ENCODE measurements around the gene BBIP1. TPM values are rescaled to one million over a fixed set of nuclear protein-coding genes. Genes with fewer than 3 reads are reported as not detected.

The BBIP1 gene, protein sequence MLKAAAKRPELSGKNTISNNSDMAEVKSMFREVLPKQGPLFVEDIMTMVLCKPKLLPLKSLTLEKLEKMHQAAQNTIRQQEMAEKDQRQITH
- 10 to 100 TPM; 36.4 to 43.9 TPM for total RNA-seq

DNA sequence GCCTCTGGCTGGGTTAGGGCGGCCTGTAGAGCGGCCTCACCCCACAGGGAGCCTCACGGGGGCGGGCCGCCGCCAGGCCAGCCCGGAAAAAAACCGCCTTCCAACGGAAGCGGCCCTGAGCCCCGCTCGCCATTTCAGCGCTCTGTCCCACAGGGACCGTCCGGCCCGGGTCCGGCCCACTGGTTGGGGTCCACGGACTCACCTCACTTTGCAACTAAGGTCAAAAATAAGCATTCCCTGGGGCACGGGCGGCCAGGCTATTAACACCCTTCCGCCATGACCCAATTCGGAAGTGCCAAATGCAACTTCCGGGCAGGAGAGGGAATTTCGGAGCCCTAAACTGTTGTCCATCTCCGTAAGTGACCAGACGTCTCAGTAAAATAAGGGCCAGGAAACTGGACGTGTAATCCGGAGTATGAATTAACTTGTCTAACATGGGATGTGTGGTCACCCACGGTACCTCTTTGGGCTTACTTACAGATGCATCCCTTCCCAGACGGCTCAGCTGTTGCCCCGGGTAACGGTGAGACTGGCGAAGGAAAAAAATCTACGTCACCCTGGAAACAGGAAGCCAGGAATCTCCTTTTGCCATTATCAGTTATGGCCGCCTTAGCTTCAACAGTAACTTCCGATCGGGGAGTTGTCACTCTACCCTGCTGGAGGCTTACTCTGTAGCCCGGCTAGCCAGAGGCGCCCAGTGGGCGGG lies at the start of gene BBIP1:
TSS of gene BBIP1 (minus strand) at position 538 of the 706 bp plus-strand sequence. CDS start 1,023 bp downstream, outside the sequence.
- H3K36me3 Mint-ChIP-seq = peaks cover 9% of the 10 kb centered on the region
- peaks cover 39% of the 10 kb centered on the region for H3K4me1 Mint-ChIP-seq (ENCODE audit: low read depth)
- H3K9me3 Mint-ChIP-seq = no peaks in the 10 kb centered on the region
- POLR2A ChIA-PET = interaction anchor here (0.6 to 2.2 kb wide), 19 partner anchors 10 to 175 kb away, joined by 3 to 11 read pairs (median 4); partner anchors contain the start of gene PDCD4
- no peaks in the 10 kb centered on the region for H3K27me3 Mint-ChIP-seq
- CTCF ChIA-PET = interaction anchor here (0.9 to 3.1 kb wide), 4 partner anchors 16 to 172 kb away, joined by 3 to 22 read pairs (median 8); no protein-coding TSS in a partner anchor
- peak within 1 kb of the TSS; percentile 99 for H3K27ac Mint-ChIP-seq
- no peak for DNase-seq
- H3K4me3 Mint-ChIP-seq = peak within 1 kb of the TSS; percentile 92
- intact Hi-C loops (cut with micrococcal nuclease) = loop anchor here (1.0 to 10.0 kb wide), 9 partner anchors 15 to 708 kb away; partner anchors contain the start of genes DUSP5, PDCD4 and SMC3

DNA sequence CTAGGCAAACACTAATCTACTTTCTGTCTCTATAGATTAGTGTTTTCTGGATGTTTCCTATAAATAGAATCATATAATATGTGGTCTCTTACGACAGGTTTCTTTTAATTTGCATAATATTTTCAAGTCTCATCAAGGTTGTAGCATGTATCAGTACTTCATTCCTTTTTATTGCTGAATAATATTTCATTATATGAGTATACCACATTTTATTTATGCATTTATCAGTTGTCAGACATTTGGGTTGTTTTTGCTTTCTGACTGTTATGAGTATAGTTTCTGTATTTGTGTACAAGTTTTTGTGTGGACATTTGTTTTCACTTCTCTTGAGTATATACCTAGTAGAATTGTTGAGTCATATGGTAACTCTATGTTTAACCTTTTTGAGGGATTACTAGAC lies 48.7 kb upstream of the BBIP1 start:
- CTCF ChIA-PET = interaction anchor here (0.9 kb wide), 1 partner anchor 11 kb away, joined by 3 read pairs; no protein-coding TSS in a partner anchor
- Mint-ChIP-seq H3K27me3 (no peaks in the 10 kb centered on the region), H3K9me3 (no peaks in the 10 kb centered on the region), H3K4me1 (ENCODE audit: low read depth) (peaks cover 59% of the 10 kb centered on the region), H3K36me3 (peaks cover 8% of the 10 kb centered on the region), H3K27ac (no peak overlapping the region), H3K4me3 (no peak overlapping the region)
- POLR2A ChIA-PET = no interaction called here
- no peak for DNase-seq
- intact Hi-C loops (cut with micrococcal nuclease) = no loop called here

DNA sequence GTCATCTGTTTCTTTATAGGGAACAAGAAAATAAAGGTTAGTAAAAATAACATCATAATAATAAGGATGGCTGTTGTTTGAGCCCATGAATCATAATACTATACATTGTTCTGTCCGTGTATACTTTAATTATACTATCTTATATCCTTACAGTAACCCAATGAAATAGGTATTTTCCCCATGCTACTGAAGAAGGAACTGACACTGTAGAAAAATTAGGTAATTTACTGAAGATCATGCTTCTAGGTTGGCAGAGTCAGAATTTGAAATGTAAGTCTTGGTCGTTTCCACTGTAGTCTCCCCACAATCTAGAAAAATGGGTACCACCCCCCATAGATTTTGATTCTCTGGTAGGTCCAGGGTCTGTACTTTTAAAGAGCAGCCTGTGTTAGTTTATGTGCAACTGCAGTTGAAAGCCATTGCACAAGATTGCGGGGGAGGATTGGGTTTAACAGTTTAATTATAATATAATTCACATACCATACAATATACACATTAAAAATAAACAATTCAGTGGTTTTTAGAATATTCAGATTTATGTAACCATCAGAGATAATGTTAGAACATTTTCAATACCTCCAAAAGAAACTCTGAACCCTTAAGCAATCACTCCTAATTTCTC lies 48.1 kb upstream of the BBIP1 start:
- Mint-ChIP-seq H3K27ac (no peak overlapping the region), H3K27me3 (no peaks in the 10 kb centered on the region), H3K9me3 (no peaks in the 10 kb centered on the region), H3K4me3 (no peak overlapping the region), H3K4me1 (ENCODE audit: low read depth) (peaks cover 61% of the 10 kb centered on the region), H3K36me3 (peaks cover 8% of the 10 kb centered on the region)
- ChIA-PET POLR2A (no interaction called here), CTCF (no interaction called here)
- intact Hi-C loops (cut with micrococcal nuclease) = no loop called here
- DNase-seq = no peak

DNA sequence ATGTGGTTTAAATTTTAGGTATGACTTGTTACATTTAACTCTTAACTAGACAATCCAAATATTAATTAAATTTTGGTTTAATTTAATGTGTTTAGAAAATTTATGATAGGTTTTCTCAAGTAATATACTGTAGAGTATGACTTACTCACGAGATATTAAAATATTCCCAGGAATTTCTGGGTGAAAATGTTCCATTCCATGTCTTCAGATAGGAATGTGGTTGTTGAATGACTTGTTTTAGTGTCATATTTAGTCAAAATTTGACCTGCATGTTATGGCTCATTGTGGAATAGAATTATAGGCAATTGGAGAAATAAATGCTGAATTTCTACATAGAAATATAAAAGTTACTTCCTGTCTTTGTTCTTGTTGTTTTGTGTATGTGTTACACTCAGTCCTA lies 47.2 kb upstream of the BBIP1 start:
- Mint-ChIP-seq H3K36me3 (peaks cover 6% of the 10 kb centered on the region), H3K4me1 (ENCODE audit: low read depth) (peaks cover 57% of the 10 kb centered on the region), H3K4me3 (no peak overlapping the region), H3K27me3 (no peaks in the 10 kb centered on the region), H3K27ac (no peak overlapping the region), H3K9me3 (no peaks in the 10 kb centered on the region)
- DNase-seq = no peak
- ChIA-PET POLR2A (no interaction called here), CTCF (no interaction called here)
- intact Hi-C loops (cut with micrococcal nuclease) = no loop called here

DNA sequence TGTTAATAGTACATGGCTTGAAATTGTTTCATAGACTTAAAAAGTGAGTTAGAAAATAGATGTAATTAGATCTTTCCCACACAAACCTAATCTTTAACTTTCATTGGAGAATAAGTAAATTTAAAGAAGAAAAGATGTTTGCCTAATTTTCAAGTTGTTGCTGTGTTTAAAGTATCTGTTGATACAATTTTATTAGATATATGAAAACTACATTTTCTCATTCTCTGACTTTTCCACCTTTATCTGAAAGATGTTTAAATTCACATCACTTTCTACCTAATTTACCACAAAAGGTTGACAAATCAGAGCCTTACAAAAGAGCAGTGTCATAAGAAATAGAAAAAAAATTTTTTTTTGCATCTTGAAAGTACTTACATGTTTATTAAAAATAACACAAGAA lies 46.2 kb upstream of the BBIP1 start:
- Mint-ChIP-seq H3K27me3 (no peaks in the 10 kb centered on the region), H3K4me1 (ENCODE audit: low read depth) (peaks cover 48% of the 10 kb centered on the region), H3K36me3 (peaks cover 2% of the 10 kb centered on the region), H3K9me3 (no peaks in the 10 kb centered on the region), H3K4me3 (no peak overlapping the region), H3K27ac (no peak overlapping the region)
- ChIA-PET POLR2A (no interaction called here), CTCF (no interaction called here)
- intact Hi-C loops (cut with micrococcal nuclease) = no loop called here
- DNase-seq = no peak

DNA sequence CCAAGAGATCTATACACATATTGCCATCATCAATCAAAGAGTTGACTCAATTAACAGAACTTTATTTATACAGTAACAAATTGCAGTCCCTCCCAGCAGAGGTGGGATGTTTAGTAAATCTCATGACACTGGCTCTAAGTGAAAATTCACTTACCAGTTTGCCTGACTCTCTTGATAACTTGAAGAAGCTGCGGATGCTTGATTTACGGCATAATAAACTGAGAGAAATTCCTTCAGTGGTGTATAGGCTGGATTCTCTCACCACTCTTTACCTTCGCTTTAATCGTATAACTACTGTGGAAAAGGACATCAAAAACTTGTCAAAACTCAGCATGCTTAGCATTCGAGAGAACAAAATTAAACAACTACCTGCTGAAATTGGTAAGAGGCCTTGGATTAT lies 45.7 kb upstream of the BBIP1 start:
- Mint-ChIP-seq H3K9me3 (no peaks in the 10 kb centered on the region), H3K27me3 (no peaks in the 10 kb centered on the region), H3K4me1 (ENCODE audit: low read depth) (peaks cover 44% of the 10 kb centered on the region), H3K27ac (no peak overlapping the region), H3K36me3 (peaks cover 2% of the 10 kb centered on the region), H3K4me3 (no peak overlapping the region)
- no peak for DNase-seq
- POLR2A ChIA-PET = no interaction called here
- CTCF ChIA-PET = no interaction called here
- intact Hi-C loops (cut with micrococcal nuclease) = no loop called here

DNA sequence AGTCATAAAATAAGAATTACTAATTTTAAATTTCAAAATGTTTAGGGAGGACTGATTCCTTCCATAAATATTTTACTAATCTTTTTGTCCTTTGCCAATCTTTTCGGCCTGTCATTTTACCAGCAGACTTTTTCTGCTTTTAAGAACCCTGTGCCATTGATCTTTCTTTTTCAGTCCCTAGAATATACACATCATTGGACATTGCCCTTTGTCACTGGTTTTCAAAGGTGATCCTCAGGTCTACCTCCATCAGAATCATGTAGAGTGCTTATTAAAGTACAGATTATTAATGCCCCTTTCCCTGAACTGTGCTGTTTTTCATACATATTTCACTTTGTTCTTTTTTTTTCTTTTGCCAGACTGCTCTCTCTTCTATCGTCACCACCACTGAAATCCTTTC lies 44.2 kb upstream of the BBIP1 start:
- H3K4me3 Mint-ChIP-seq = no peak overlapping the region
- POLR2A ChIA-PET = no interaction called here
- CTCF ChIA-PET = interaction anchor here (1.1 kb wide), 1 partner anchor 14 kb away, joined by 3 read pairs; no protein-coding TSS in a partner anchor
- intact Hi-C loops (cut with micrococcal nuclease) = no loop called here
- H3K4me1 Mint-ChIP-seq (ENCODE audit: low read depth) = peaks cover 47% of the 10 kb centered on the region
- H3K27ac Mint-ChIP-seq = no peak overlapping the region
- H3K36me3 Mint-ChIP-seq = peaks cover 2% of the 10 kb centered on the region
- DNase-seq = no peak
- H3K9me3 Mint-ChIP-seq = no peaks in the 10 kb centered on the region
- no peaks in the 10 kb centered on the region for H3K27me3 Mint-ChIP-seq

DNA sequence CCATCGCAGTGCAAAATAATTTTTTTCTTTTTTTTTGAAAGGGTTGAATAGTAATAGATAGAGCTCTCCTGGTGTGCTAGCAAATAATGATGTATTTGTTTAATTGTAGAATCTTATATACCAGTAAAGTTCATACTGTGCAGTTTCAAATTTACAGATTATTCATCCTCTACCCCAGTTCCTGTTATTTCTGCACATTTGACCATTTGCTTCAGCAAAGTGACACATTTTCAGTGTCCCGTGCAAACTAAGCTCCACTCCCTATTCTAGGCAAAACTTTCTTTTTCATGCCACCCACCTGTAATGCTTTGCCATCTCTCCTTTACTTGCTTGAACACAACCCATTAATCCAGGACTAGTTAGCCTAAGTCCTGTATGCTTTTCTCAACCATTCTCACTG lies 43.5 kb upstream of the BBIP1 start:
- Mint-ChIP-seq H3K4me3 (no peak overlapping the region), H3K36me3 (no peaks in the 10 kb centered on the region), H3K9me3 (no peaks in the 10 kb centered on the region), H3K4me1 (ENCODE audit: low read depth) (peaks cover 46% of the 10 kb centered on the region), H3K27ac (no peak overlapping the region), H3K27me3 (no peaks in the 10 kb centered on the region)
- ChIA-PET CTCF (interaction anchor here (1.5 kb wide), 1 partner anchor 33 kb away, joined by 4 read pairs; no protein-coding TSS in a partner anchor), POLR2A (no interaction called here)
- intact Hi-C loops (cut with micrococcal nuclease) = no loop called here
- DNase-seq = no peak

DNA sequence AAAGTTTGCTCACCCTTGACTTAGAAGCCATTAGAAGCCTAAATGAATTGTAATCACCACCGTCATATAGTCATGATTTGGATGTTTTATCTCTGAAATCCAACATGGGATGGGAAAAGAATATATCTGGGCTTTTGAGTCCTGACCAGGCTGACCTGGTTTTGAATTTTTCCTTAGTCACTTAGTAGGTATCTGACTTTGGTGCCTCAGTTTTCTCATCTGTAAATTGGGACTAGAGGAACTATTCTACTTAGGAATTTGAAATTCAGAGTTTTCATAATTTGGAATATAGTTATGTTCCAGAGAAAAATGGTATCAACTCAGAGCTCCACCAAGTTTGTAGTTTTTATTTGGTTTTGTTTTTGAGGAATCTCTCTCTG lies 41.3 kb upstream of the BBIP1 start:
- CTCF ChIA-PET = interaction anchor here (0.7 kb wide), 1 partner anchor 212 kb away, joined by 3 read pairs; no protein-coding TSS in a partner anchor
- H3K27ac Mint-ChIP-seq = no peak overlapping the region
- H3K4me1 Mint-ChIP-seq (ENCODE audit: low read depth) = peaks cover 40% of the 10 kb centered on the region
- H3K27me3 Mint-ChIP-seq = no peaks in the 10 kb centered on the region
- no peaks in the 10 kb centered on the region for H3K9me3 Mint-ChIP-seq
- intact Hi-C loops (cut with micrococcal nuclease) = no loop called here
- DNase-seq = no peak
- H3K4me3 Mint-ChIP-seq = no peak overlapping the region
- POLR2A ChIA-PET = no interaction called here
- H3K36me3 Mint-ChIP-seq = no peaks in the 10 kb centered on the region

DNA sequence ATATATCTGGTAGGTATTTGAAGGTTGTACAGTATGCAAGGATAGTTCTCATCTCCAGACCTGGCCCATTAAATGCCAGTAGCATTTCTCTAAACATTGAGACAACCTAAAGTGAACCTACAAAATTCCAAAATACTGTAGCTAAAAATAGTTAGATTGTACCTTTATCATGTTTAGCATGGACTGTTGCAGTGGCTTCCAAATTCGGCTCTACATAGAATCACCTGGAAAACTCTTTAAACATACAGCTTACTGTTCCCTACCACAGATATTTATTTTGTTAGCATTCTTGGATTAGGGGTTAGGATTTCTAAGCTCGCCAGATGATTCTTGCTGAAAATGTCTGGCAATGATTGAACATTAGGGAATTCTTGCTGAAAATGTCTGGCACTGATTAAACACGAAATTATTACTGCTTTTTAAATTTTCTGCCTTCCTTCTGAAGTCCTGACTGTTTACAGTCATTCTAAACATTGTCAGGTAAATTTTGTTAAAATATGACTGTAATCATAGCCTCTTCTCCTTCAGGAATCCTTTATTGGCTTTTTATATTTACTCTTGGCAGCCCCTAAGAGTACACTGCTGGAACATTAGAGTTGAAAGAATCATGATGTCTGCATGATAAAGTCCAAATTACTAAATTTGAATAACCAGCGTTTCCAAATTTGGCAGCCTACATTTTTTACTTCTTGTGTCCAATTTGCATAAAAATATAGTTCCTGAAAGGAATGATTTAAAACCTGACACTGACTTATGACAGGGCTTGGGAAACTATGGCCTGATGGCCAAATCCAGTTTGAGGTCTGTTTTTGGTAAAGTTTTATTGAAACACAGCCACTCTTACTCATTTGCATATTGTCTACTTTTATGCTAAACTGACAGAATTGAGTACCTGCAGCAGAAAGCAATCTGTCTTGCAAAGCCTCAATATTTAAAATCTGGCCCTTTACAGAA lies 40.7 kb upstream of the BBIP1 start:
- no peak overlapping the region for H3K4me3 Mint-ChIP-seq
- H3K9me3 Mint-ChIP-seq = no peaks in the 10 kb centered on the region
- ChIA-PET CTCF (interaction anchor here (0.7 kb wide), 1 partner anchor 211 kb away, joined by 3 read pairs; no protein-coding TSS in a partner anchor), POLR2A (no interaction called here)
- peaks cover 1% of the 10 kb centered on the region for H3K36me3 Mint-ChIP-seq
- H3K27ac Mint-ChIP-seq = no peak overlapping the region
- intact Hi-C loops (cut with micrococcal nuclease) = no loop called here
- no peaks in the 10 kb centered on the region for H3K27me3 Mint-ChIP-seq
- peaks cover 41% of the 10 kb centered on the region for H3K4me1 Mint-ChIP-seq (ENCODE audit: low read depth)
- no peak for DNase-seq

DNA sequence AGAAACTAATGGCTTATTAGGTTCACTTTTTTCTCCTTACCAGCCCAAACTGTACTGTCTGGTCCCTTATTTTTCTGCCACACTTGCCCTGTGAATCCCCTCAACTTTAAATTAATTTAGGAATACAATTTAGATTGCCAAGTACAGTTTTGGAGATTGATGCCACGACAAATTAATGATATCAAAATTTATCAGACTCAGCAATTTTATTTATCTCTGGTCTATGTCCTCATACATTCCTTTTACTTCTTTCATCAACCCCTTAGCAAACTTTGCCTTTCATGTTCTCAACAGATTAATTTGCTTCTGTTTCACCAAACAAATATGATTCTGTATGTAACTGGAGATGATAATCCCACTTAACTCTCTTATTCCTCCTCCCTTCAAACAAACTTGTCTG lies 38.6 kb upstream of the BBIP1 start:
- no peaks in the 10 kb centered on the region for H3K27me3 Mint-ChIP-seq
- H3K4me3 Mint-ChIP-seq = no peak overlapping the region
- peaks cover 3% of the 10 kb centered on the region for H3K36me3 Mint-ChIP-seq
- no peak for DNase-seq
- peaks cover 32% of the 10 kb centered on the region for H3K4me1 Mint-ChIP-seq (ENCODE audit: low read depth)
- ChIA-PET CTCF (interaction anchor here (1.5 kb wide), 1 partner anchor 11 kb away, joined by 3 read pairs; no protein-coding TSS in a partner anchor), POLR2A (no interaction called here)
- H3K27ac Mint-ChIP-seq = no peak overlapping the region
- peaks cover 2% of the 10 kb centered on the region for H3K9me3 Mint-ChIP-seq
- intact Hi-C loops (cut with micrococcal nuclease) = no loop called here

DNA sequence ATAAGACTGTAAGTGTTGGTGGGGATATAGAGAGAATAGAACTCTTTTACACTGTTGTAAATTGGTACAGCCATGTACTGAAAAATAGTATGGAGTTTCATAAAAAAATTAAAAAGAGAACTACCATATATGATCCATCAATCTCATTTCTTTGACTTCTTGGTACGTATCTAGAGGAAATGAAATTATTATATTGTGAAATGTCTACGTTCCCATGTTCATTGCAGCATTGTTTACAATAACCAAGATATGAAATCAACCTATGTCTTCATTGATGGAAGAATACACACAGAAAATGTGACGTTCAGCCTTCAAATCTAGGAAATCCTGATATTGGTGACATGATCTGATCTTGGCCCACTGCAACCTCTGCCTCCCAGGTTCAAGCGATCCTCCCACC lies 32.4 kb upstream of the BBIP1 start:
- peaks cover 23% of the 10 kb centered on the region for H3K4me1 Mint-ChIP-seq (ENCODE audit: low read depth)
- no peak for DNase-seq
- H3K4me3 Mint-ChIP-seq = no peak overlapping the region
- CTCF ChIA-PET = no interaction called here
- peaks cover 28% of the 10 kb centered on the region for H3K36me3 Mint-ChIP-seq
- no peaks in the 10 kb centered on the region for H3K27me3 Mint-ChIP-seq
- H3K9me3 Mint-ChIP-seq = peaks cover 10% of the 10 kb centered on the region
- POLR2A ChIA-PET = no interaction called here
- H3K27ac Mint-ChIP-seq = no peak overlapping the region
- intact Hi-C loops (cut with micrococcal nuclease) = no loop called here
